AG09309 (cell line): Measurements from ENCODE around the gene GFPT2.

Source experiments
- DNase-seq: peaks from one replicate; pipeline ENCODE4 v3.0.0-alpha.2; 2010; ENCODE audit warnings: low read depth
- H3K4me3 ChIP-seq: 2 replicates; pipeline ENCODE4 v1.5.1; 2011; ENCODE audit warnings: mild to moderate bottlenecking, low read depth, low read length, moderate library complexity; ENCODE audit not compliant: control insufficient read depth
- TF ChIP-seq, protein P1 (sequence below): IDR thresholded peaks from 2 replicates; pipeline ENCODE4 v1.5.1; 2011; ENCODE audit warnings: mild to moderate bottlenecking, low read depth, low read length, inconsistent platforms; ENCODE audit not compliant: insufficient read depth, control insufficient read depth; ENCODE audit errors: missing control alignments

GFPT2 gene

DNA sequence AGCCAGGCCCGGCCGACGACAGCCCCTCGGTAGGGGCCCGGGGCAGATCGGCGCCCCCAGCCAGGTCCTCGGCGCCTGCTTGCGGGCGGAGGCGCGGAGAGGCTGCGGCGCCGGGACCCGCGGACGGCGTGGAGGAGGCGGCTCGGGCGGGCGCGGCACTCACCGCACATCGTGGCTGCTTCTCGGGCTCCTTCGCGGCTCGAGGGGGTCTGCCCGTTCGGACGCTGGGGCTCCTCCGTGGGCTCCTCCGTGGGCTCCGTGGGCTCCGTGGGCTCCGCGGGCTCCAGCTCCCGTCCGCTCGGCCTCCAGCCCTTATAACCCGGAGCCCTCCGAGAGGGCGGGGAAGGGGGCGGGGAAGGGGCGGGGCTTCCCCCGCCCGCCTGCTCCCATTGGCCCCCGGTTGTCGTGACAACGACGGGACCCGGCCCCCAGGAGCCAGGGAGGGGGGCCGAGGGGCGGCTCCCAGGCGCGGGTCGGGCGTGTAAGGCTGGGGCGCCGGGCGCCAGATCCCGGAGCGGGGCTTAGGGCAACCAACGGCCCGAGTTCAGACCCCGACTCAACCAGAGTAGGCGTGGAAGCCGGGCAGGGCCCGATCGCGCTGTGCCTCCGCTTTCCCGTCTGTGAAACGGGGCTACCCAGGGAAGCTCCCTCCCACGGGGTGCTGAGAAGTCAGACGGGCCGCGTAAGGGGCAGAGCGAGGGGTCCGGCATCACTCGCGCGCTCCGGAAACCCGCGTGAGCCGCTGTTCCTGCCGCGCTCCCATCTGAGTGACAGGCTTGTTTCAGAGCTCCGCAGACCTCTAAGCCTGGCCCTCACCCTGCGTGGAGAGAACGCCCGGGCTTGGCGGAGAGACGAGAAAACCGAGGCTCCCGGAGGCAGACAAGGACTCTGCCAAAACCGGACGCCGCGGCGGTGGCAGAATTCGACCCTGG is at the start of gene GFPT2:
Gene GFPT2, minus strand, starts transcription at position 289 of the 932 bp plus-strand sequence. Its CDS starts 119 bp downstream, at position 170.
- TF ChIP-seq, protein P1, sequence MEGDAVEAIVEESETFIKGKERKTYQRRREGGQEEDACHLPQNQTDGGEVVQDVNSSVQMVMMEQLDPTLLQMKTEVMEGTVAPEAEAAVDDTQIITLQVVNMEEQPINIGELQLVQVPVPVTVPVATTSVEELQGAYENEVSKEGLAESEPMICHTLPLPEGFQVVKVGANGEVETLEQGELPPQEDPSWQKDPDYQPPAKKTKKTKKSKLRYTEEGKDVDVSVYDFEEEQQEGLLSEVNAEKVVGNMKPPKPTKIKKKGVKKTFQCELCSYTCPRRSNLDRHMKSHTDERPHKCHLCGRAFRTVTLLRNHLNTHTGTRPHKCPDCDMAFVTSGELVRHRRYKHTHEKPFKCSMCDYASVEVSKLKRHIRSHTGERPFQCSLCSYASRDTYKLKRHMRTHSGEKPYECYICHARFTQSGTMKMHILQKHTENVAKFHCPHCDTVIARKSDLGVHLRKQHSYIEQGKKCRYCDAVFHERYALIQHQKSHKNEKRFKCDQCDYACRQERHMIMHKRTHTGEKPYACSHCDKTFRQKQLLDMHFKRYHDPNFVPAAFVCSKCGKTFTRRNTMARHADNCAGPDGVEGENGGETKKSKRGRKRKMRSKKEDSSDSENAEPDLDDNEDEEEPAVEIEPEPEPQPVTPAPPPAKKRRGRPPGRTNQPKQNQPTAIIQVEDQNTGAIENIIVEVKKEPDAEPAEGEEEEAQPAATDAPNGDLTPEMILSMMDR = no peak
- DNase-seq = no peak
- H3K4me3 ChIP-seq = peak within 1 kb of the TSS; percentile 94

DNA sequence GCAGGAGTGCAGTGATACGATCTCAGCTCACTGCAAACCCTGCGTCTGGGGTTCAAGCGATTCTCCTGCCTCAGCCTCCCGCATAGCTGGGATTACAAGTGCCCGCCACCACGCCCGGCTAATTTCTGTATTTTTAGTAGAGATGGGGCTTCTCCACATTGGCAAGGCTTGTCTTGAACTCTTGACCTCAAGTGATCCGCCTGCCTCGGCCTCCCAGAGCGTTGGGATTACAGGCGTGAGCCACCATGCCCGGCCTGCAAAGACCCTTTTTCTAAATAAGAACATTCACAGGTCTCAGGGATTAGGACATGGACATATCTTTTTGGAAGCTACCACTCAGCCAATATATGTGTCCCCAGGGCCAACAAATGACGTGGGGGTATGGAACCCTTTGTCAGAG is 49.6 kb upstream of the GFPT2 start:
- TF ChIP-seq, protein P1 = no peak
- no peak overlapping the region for H3K4me3 ChIP-seq
- DNase-seq = no peak

DNA sequence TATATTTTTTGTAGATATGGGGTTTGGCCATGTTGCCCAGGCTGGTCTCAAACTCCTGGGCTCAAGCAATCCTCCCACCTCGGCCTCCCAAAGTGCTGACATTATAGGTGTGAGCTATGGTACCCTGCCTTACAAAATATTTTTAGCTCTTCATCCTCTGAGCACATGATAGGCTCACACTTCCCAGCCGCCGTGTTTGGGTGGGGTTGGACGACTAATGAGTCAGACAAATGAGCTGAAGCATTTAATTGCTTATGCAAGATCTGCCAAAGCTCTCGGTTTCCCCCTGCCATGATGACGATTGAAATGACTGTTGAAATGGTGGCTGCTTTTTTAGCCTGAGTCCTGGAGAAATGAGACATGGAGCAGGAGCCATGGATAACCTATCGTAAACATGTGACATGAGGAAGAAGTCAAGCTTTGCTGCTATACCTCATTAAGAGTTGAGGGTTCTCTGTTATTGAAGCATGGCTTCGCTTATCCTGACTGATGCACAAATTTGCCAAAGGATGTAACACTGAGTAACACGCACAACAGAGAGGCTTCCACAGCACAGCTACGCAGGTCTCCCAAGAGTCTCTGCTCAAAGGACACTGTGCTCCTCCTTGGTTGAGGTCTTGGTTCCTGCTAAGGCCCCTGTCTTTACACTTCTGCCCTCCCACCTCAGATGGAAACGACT is 48.2 kb upstream of the GFPT2 start:
- no peak overlapping the region for H3K4me3 ChIP-seq
- TF ChIP-seq, protein P1 = no peak
- DNase-seq = no peak

DNA sequence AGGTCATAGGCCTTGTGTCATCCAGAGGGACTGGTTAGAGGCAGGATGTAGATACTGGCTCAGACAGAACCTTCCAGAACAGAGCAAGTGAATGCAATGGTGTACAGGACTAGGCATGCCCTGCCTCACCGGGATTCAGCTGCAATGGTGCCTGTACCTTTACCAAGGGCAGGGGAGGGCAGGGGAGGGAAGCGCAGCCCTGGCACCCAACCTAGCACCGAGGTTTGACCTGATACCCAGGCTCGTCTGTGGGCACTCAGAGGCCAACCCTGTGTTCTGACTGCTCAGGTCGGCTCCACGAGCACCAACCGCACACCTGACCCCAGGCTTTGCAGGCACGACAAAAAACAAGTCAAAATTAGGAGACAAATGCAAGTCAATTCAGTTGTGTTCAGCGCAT is 47.3 kb upstream of the GFPT2 start:
- TF ChIP-seq, protein P1 = no peak
- H3K4me3 ChIP-seq = no peak overlapping the region
- DNase-seq = no peak

DNA sequence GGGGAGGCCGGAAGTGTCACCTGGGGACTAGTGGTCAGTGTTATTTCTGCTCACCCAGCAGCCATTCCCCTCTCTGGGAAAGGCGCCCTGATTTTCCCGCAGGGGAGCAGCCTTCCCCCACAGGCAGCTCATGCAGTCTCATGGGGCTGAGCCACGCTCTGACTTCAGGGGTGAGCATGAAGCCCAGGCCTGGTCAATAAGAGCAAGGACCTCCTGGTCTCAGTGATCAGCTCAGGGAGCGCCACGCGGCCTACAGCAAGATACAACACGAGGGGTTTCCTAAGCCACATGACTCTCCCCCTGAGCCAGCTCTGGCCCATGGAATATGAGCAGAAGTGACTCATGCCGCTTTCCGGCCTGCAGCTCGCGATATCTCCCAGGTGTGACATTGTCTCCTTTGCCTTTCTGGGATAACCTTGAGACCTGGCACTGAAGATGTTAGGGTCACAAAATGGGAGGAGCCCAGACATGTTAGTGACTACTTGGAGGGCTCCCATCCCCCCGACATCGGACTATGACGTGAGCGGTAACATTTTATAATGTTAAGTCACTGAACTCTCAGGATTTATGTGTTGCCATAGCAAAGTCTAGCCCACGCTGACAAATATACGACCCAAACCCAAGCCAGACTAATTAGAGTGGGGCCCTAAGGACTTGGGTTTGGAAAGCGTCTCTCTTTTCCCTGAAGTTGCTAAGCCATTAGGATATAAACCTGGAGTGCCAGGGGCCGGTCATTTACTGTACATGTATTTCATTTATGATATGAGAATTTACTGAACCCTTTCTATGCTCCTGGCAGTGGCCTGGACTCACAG is 46.5 kb upstream of the GFPT2 start:
- TF ChIP-seq, protein P1 = no peak
- H3K4me3 ChIP-seq = no peak overlapping the region
- DNase-seq = no peak

DNA sequence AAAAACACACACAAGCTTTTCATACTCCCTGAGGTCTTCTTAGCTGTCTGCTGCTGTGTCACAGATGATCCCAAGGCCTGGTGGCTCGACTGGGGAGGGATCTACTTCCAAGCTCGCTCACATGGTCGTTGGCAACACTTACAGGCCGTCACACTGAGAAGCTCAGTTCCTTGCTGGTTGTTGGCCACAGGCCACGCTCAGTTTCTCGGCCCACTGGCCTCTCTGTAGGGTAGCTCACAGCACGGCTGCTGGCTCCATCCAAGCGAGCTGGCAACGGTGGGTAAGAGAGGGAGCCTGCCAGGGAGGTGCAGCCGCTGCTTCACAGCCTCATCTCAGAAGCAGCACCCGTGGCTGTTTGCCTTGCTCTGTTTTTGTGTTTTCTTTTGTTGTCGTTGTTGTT is 43.8 kb upstream of the GFPT2 start:
- no peak for DNase-seq
- H3K4me3 ChIP-seq = no peak overlapping the region
- TF ChIP-seq, protein P1 = no peak
